WERI-Rb-1 (cell line): ENCODE measurements around the gene PNLIP.

ENCODE experiments used
- DNase-seq: peaks from one replicate; pipeline ENCODE4 v3.0.0-alpha.2; 2020
- H3K27ac ChIP-seq: fragments of 250-450 bp; sonication (Bioruptor Pico); 2 replicates; pipeline ENCODE4 v1.5.1; 2020; ENCODE audit warnings: mild to moderate bottlenecking, moderate library complexity
- H3K27me3 ChIP-seq: fragments of 250-450 bp; sonication (Bioruptor Pico); 2 replicates; pipeline ENCODE4 v1.5.1; 2021; ENCODE audit warnings: mild to moderate bottlenecking, low read depth, moderate library complexity; ENCODE audit not compliant: insufficient read depth, severe bottlenecking
- H3K36me3 ChIP-seq: fragments of 250-450 bp; sonication (Bioruptor Pico); 2 replicates; pipeline ENCODE4 v1.5.1; 2020; ENCODE audit warnings: mild to moderate bottlenecking, moderate library complexity
- H3K4me3 ChIP-seq: 2 replicates; pipeline ENCODE4 v1.5.1; 2011; ENCODE audit warnings: low read depth, mild to moderate bottlenecking, control low read depth, low read length
- H3K9me3 ChIP-seq: fragments of 250-450 bp; sonication (Bioruptor Pico); 2 replicates; pipeline ENCODE4 v1.5.1; 2021; ENCODE audit warnings: mild to moderate bottlenecking, moderate library complexity; ENCODE audit not compliant: severe bottlenecking
- CTCF ChIP-seq: IDR thresholded peaks from 2 replicates; pipeline ENCODE4 v1.5.1; 2011; ENCODE audit warnings: low read depth, mild to moderate bottlenecking, control low read depth, inconsistent platforms, low read length

The PNLIP gene

DNA sequence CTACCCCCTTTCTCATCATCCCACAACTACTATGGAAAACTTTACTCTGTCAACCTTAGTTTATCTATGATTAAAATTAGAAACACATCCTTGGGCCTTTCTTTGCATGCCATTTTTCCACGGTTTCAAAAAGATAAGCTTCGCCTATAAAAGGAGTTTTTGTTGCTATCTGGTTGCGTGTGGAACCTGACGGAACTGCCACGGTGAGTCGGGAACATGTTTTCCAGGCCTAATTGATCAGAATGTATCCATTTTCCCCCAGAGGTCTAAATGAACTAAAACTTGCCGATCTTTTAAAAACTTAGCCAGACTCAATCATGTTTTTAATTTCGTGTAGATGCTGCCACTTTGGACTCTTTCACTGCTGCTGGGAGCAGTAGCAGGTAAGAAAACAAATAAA, at the start of gene PNLIP:
TSS of gene PNLIP (plus strand) at position 176 of the 400 bp plus-strand sequence. CDS start at position 338, 162 bp downstream.
- no peak for TF ChIP-seq CTCF
- H3K27me3 ChIP-seq, result no peaks in the 10 kb centered on the region
- peak within 1 kb of the TSS; percentile 32; the same call in 1 of the 2 replicates for H3K27ac ChIP-seq
- H3K9me3 ChIP-seq, result no peaks in the 10 kb centered on the region
- H3K36me3 ChIP-seq, result no peaks in the 10 kb centered on the region
- H3K4me3 ChIP-seq, result no peak within 1 kb of the TSS
- no peak for DNase-seq

- no peak for TF ChIP-seq CTCF
- H3K27ac ChIP-seq, result no peak overlapping the region
- DNase-seq, result no peak
- H3K36me3 ChIP-seq, result no peaks in the 10 kb centered on the region
- H3K9me3 ChIP-seq, result no peaks in the 10 kb centered on the region
- H3K4me3 ChIP-seq, result no peak overlapping the region
- H3K27me3 ChIP-seq, result no peaks in the 10 kb centered on the region
These were observed 40.9 kb upstream of the PNLIP start for GRCh38 chr10:116504786-116505185.

DNA sequence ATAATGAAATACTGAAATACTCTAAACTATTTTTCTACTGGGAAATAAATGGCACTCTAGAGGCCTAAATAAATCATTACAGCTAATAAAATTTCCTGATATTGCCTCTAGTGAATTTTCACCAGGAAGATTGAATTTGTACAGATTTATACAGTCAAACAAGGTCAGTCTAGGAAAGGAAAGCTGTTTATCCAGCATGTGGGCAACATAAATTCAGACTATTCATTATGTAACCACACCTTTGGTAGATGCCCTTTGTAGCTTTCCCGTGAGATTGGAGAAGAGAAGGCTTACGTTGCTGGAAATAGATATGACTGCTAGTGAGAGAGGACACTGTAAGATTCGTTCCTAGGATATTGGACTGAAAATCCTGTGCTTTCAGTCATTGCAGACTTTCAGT, 35.2 kb upstream of the PNLIP start:
- no peak for TF ChIP-seq CTCF
- no peak overlapping the region for H3K27ac ChIP-seq
- no peaks in the 10 kb centered on the region for H3K27me3 ChIP-seq
- H3K36me3 ChIP-seq, result no peaks in the 10 kb centered on the region
- no peaks in the 10 kb centered on the region for H3K9me3 ChIP-seq
- H3K4me3 ChIP-seq, result no peak overlapping the region
- DNase-seq, result no peak

DNA sequence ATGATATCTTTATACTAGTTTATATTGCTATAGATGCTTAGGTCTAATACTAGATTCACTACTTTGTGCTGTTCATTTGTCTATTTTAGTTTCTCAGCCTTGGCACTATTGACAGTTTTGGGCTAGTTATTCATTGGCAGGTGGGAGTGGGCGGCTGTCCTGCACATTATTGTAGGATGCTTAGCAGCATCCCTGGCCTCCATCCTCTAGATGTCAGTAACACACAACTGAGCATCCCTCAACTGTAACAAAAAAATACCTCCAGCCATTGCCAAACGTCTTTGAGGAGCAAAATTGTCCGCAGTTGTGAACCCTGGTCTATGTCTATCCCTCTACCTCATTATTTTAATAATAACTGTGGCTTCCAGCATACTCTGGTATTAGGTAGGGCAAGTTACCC, 34.4 kb upstream of the PNLIP start:
- no peak overlapping the region for H3K4me3 ChIP-seq
- DNase-seq, result no peak
- TF ChIP-seq CTCF, result peak; percentile 52
- no peak overlapping the region for H3K27ac ChIP-seq
- no peaks in the 10 kb centered on the region for H3K27me3 ChIP-seq
- H3K36me3 ChIP-seq, result no peaks in the 10 kb centered on the region
- no peaks in the 10 kb centered on the region for H3K9me3 ChIP-seq

- Histone ChIP-seq H3K36me3 (no peaks in the 10 kb centered on the region), H3K27ac (no peak overlapping the region), H3K27me3 (no peaks in the 10 kb centered on the region), H3K9me3 (no peaks in the 10 kb centered on the region), H3K4me3 (no peak overlapping the region)
- peak; percentile 47; the same call in 1 of the 2 replicates for TF ChIP-seq CTCF
- peak; percentile 43 for DNase-seq
These were observed 24.1 kb upstream of the PNLIP start for GRCh38 chr10:116521424-116522290.
